Neural progenitor cell (in vitro differentiated cells): ENCODE data around the gene SACM1L.

Source experiments
- EZH2 ChIP-seq: fragments of 200-600 bp; sonication (generic); IDR thresholded peaks from 2 replicates; pipeline ENCODE4 v1.6.1; 2017; ENCODE audit warnings: antibody characterized with exemption, mild to moderate bottlenecking, moderate library complexity
- TF ChIP-seq, protein P1 (sequence below): fragments of 200-600 bp; sonication (generic); IDR thresholded peaks from 2 replicates; pipeline ENCODE4 v1.5.1; 2017; ENCODE audit warnings: antibody characterized with exemption, mild to moderate bottlenecking

- TF ChIP-seq, protein P1, sequence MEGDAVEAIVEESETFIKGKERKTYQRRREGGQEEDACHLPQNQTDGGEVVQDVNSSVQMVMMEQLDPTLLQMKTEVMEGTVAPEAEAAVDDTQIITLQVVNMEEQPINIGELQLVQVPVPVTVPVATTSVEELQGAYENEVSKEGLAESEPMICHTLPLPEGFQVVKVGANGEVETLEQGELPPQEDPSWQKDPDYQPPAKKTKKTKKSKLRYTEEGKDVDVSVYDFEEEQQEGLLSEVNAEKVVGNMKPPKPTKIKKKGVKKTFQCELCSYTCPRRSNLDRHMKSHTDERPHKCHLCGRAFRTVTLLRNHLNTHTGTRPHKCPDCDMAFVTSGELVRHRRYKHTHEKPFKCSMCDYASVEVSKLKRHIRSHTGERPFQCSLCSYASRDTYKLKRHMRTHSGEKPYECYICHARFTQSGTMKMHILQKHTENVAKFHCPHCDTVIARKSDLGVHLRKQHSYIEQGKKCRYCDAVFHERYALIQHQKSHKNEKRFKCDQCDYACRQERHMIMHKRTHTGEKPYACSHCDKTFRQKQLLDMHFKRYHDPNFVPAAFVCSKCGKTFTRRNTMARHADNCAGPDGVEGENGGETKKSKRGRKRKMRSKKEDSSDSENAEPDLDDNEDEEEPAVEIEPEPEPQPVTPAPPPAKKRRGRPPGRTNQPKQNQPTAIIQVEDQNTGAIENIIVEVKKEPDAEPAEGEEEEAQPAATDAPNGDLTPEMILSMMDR: no peak
- no peak for TF ChIP-seq EZH2
Measured at GRCh38 chr3:45753095-45753494, 63.9 kb downstream of the SACM1L start.
